ENCODE measurements around the gene SH3GLB2.

Gene SH3GLB2

DNA sequence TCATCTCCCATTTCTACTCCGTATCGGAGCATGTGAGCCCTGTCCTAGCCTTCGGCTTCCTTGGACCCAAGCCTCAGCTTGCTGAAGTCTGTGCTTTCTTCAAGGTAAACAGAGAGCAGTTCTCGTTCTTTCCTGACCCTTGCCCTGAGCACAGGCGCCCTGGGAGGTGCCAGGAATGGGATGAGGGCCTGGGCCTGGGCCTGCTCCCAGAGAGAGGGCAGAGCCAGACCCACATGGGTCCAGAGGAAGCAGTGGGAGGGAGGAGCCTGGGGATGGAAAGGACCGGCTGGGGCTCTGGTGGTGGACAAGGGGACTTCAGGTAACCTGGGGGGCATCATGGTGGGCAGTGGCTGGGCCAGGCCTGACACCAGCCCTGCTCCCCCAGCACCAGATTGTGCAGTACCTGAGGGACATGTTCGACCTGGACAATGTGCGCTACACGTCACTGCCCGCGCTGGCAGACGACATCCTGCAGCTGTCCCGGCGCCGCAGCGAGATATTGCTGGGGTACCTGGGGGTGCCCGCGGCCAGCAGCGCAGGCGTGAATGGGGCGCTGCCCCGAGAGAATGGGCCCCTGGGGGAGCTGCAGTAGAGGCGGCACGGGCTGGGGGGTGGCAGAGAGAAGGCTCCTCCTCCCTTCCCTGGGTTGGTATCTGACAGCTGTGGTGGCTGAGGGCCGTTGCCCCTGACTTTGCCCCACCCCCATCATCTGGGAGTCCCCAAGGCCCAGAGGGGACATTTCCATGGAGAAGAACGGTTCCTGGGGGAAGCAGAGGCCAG is 41.9 kb upstream of the SH3GLB2 start:
- no peaks in the 10 kb centered on the region for H3K79me2 ChIP-seq (ENCODE audit: insufficient read depth, low read length)
- H3F3A ChIP-seq (ENCODE audit: insufficient read depth, low read length) = no peaks in the 10 kb centered on the region
- peaks cover 41% of the 10 kb centered on the region; the same call in 1 of the 2 replicates for H3K36me3 ChIP-seq (ENCODE audit: insufficient read depth, low read length)
- no peaks in the 10 kb centered on the region for H3K9me3 ChIP-seq (ENCODE audit: low read length)
- no peaks in the 10 kb centered on the region for H3K9me2 ChIP-seq (ENCODE audit: low read depth, low read length)
- no peaks in the 10 kb centered on the region for H3K27me3 ChIP-seq (ENCODE audit: insufficient read depth, low read length)
- H3K4me2 ChIP-seq (ENCODE audit: low read length) = no peak overlapping the region
- no peak overlapping the region for H3K4me3 ChIP-seq (ENCODE audit: low read depth, low read length, poor library complexity, severe bottlenecking)
- no peaks in the 10 kb centered on the region for H4K20me1 ChIP-seq (ENCODE audit: insufficient read depth, low read length)
- H3K27ac ChIP-seq (ENCODE audit: low read depth, low read length, poor library complexity, severe bottlenecking) = peak overlapping the region; percentile 69
- no peak overlapping the region for H2AFZ ChIP-seq (ENCODE audit: low read length)
- TF ChIP-seq, protein P1, sequence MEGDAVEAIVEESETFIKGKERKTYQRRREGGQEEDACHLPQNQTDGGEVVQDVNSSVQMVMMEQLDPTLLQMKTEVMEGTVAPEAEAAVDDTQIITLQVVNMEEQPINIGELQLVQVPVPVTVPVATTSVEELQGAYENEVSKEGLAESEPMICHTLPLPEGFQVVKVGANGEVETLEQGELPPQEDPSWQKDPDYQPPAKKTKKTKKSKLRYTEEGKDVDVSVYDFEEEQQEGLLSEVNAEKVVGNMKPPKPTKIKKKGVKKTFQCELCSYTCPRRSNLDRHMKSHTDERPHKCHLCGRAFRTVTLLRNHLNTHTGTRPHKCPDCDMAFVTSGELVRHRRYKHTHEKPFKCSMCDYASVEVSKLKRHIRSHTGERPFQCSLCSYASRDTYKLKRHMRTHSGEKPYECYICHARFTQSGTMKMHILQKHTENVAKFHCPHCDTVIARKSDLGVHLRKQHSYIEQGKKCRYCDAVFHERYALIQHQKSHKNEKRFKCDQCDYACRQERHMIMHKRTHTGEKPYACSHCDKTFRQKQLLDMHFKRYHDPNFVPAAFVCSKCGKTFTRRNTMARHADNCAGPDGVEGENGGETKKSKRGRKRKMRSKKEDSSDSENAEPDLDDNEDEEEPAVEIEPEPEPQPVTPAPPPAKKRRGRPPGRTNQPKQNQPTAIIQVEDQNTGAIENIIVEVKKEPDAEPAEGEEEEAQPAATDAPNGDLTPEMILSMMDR (IDR thresholded peaks at IDR 0.05; ENCODE audit: low read length) = no peak
- TF ChIP-seq EZH2 (IDR thresholded peaks at IDR 0.05; ENCODE audit: borderline replicate concordance, low read length) = no peak
- no peak overlapping the region; the same call in 1 of the 2 replicates for H3K9ac ChIP-seq (ENCODE audit: low read length)
- peaks cover 16% of the 10 kb centered on the region for H3K4me1 ChIP-seq (ENCODE audit: insufficient read depth, low read length, severe bottlenecking)

GRCh38 chr9:129068990-129069861 is 41.1 kb upstream of the SH3GLB2 start:
- no peaks in the 10 kb centered on the region for H3K79me2 ChIP-seq (ENCODE audit: insufficient read depth, low read length)
- no peak overlapping the region for H3K4me3 ChIP-seq (ENCODE audit: low read depth, low read length, poor library complexity, severe bottlenecking)
- peaks cover 46% of the 10 kb centered on the region for H3K36me3 ChIP-seq (ENCODE audit: insufficient read depth, low read length)
- H3K4me2 ChIP-seq (ENCODE audit: low read length) = peak overlapping the region; percentile 6; the same call in 1 of the 2 replicates
- H4K20me1 ChIP-seq (ENCODE audit: insufficient read depth, low read length) = no peaks in the 10 kb centered on the region
- peaks cover 16% of the 10 kb centered on the region for H3K4me1 ChIP-seq (ENCODE audit: insufficient read depth, low read length, severe bottlenecking)
- H3K9ac ChIP-seq (ENCODE audit: low read length) = peak overlapping the region; percentile 54
- H3F3A ChIP-seq (ENCODE audit: insufficient read depth, low read length) = no peaks in the 10 kb centered on the region
- H3K9me3 ChIP-seq (ENCODE audit: low read length) = no peaks in the 10 kb centered on the region
- no peaks in the 10 kb centered on the region for H3K27me3 ChIP-seq (ENCODE audit: insufficient read depth, low read length)
- H3K27ac ChIP-seq (ENCODE audit: low read depth, low read length, poor library complexity, severe bottlenecking) = peak overlapping the region; percentile 69
- H3K9me2 ChIP-seq (ENCODE audit: low read depth, low read length) = no peaks in the 10 kb centered on the region
- H2AFZ ChIP-seq (ENCODE audit: low read length) = no peak overlapping the region
- TF ChIP-seq, protein P1 (IDR thresholded peaks at IDR 0.05; ENCODE audit: low read length) = no peak
- TF ChIP-seq EZH2 (IDR thresholded peaks at IDR 0.05; ENCODE audit: borderline replicate concordance, low read length) = no peak

- H3K79me2 ChIP-seq (ENCODE audit: insufficient read depth, low read length) = no peaks in the 10 kb centered on the region
- H4K20me1 ChIP-seq (ENCODE audit: insufficient read depth, low read length) = no peaks in the 10 kb centered on the region
- H3K4me2 ChIP-seq (ENCODE audit: low read length) = no peak overlapping the region
- H3K9ac ChIP-seq (ENCODE audit: low read length) = no peak overlapping the region; the same call in 1 of the 2 replicates
- no peaks in the 10 kb centered on the region for H3F3A ChIP-seq (ENCODE audit: insufficient read depth, low read length)
- peak overlapping the region; percentile 69 for H3K27ac ChIP-seq (ENCODE audit: low read depth, low read length, poor library complexity, severe bottlenecking)
- peaks cover 48% of the 10 kb centered on the region for H3K36me3 ChIP-seq (ENCODE audit: insufficient read depth, low read length)
- no peaks in the 10 kb centered on the region for H3K27me3 ChIP-seq (ENCODE audit: insufficient read depth, low read length)
- peaks cover 16% of the 10 kb centered on the region for H3K4me1 ChIP-seq (ENCODE audit: insufficient read depth, low read length, severe bottlenecking)
- no peak overlapping the region for H2AFZ ChIP-seq (ENCODE audit: low read length)
- no peak for TF ChIP-seq EZH2 (IDR thresholded peaks at IDR 0.05; ENCODE audit: borderline replicate concordance, low read length)
- TF ChIP-seq, protein P1 (IDR thresholded peaks at IDR 0.05; ENCODE audit: low read length) = no peak
- no peak overlapping the region for H3K4me3 ChIP-seq (ENCODE audit: low read depth, low read length, poor library complexity, severe bottlenecking)
- no peaks in the 10 kb centered on the region for H3K9me2 ChIP-seq (ENCODE audit: low read depth, low read length)
- no peaks in the 10 kb centered on the region for H3K9me3 ChIP-seq (ENCODE audit: low read length)
Observed at GRCh38 chr9:129068110-129068509, 40.0 kb upstream of the SH3GLB2 start.

All from OCI-LY1 (cell line).